PC-9 (cell line): Measurements from ENCODE around the gene ENTREP3.
A peak's percentile ranks its signal among the peaks of the same experiment; 100 is the strongest.

Source experiments
- CTCF ChIP-seq: fragments of 200-600 bp; sonication (generic); conservative IDR thresholded peaks from 2 replicates; pipeline ENCODE4 v1.6.1; 2017; ENCODE audit warnings: mixed run types, antibody characterized with exemption, mild to moderate bottlenecking, moderate library complexity
- EZH2 ChIP-seq: fragments of 200-600 bp; sonication (generic); IDR thresholded peaks from 2 replicates; pipeline ENCODE4 v1.8.0; 2017; ENCODE audit warnings: antibody characterized with exemption, low read depth

GRCh38 chr1:155206891-155207805 lies 48.1 kb downstream of the ENTREP3 start:
- TF ChIP-seq CTCF, result peak; percentile 92
- no peak for TF ChIP-seq EZH2
